GM12878 (cell line): ENCODE measurements around the gene IL1B. TPM values are rescaled to one million over a fixed set of nuclear protein-coding genes. Genes with fewer than 3 reads are reported as not detected.
A peak's percentile ranks its signal among the peaks of the same experiment; 100 is the strongest.

Experiments
- BRCA1 ChIP-seq: IDR thresholded peaks from 2 replicates; pipeline ENCODE4 v1.6.1; 2011; ENCODE audit warnings: low read depth, low read length, improper control_type of control experiment
- CREB1 ChIP-seq: IDR thresholded peaks from 2 replicates; pipeline ENCODE4 v1.6.1; 2012; ENCODE audit warnings: low read depth, mild to moderate bottlenecking, inconsistent platforms
- EGR1 ChIP-seq, 2 experiments: IDR thresholded peaks; 1 replicate in 1 of 2; 2 replicates in 1 of 2; pipeline ENCODE4 v1.6.1; 2011 to 2012; ENCODE audit warnings: low read depth in 2 of 2, low read length in 2 of 2, borderline replicate concordance in 1 of 2, mild to moderate bottlenecking in 1 of 2, moderate library complexity in 1 of 2
- HCFC1 ChIP-seq: fragments of 150-350 bp; IDR thresholded peaks from 2 replicates; pipeline ENCODE4 v1.6.1; 2014; ENCODE audit warnings: low read length
- KAT2A ChIP-seq: conservative IDR thresholded peaks from 2 replicates; pipeline ENCODE4 v1.6.1; 2011; ENCODE audit warnings: low read depth, low read length; ENCODE audit not compliant: control insufficient read depth
- MTA3 ChIP-seq: IDR thresholded peaks from 2 replicates; pipeline ENCODE4 v1.6.1; 2012; ENCODE audit warnings: low read length, inconsistent platforms, borderline replicate concordance
- NFIC ChIP-seq: IDR thresholded peaks from 2 replicates; pipeline ENCODE4 v1.6.1; 2012; ENCODE audit warnings: low read depth, mild to moderate bottlenecking, inconsistent platforms, low read length, moderate library complexity
- PAX8 ChIP-seq: fragments of 450-650 bp; IDR thresholded peaks from 2 replicates; pipeline ENCODE4 v1.6.1; 2017; ENCODE audit warnings: mild to moderate bottlenecking, moderate library complexity
- RELA ChIP-seq: fragments of 450-650 bp; IDR thresholded peaks from 2 replicates; pipeline ENCODE4 v1.8.0; 2014; ENCODE audit warnings: borderline replicate concordance; ENCODE audit not compliant: partially characterized antibody
- RUNX3 ChIP-seq: IDR thresholded peaks from 2 replicates; pipeline ENCODE4 v1.6.1; 2012; ENCODE audit warnings: low read length, inconsistent platforms
- SMAD1 ChIP-seq: fragments of 450-650 bp; IDR thresholded peaks from 2 replicates; pipeline ENCODE4 v1.6.1; 2018; ENCODE audit warnings: mild to moderate bottlenecking, low read depth; ENCODE audit not compliant: partially characterized antibody
- SMAD5 ChIP-seq: IDR thresholded peaks from 2 replicates; pipeline ENCODE4 v1.6.1; 2016; ENCODE audit warnings: antibody characterized with exemption, low read depth
- SRF ChIP-seq, 2 experiments: IDR thresholded peaks; 2 replicates each; pipeline ENCODE4 v1.6.1; 2011; ENCODE audit warnings: low read depth in 2 of 2, low read length in 2 of 2, mild to moderate bottlenecking in 1 of 2, moderate library complexity in 1 of 2
- SUPT20H ChIP-seq: IDR thresholded peaks from 2 replicates; pipeline ENCODE4 v1.6.1; 2011; ENCODE audit warnings: low read depth, mild to moderate bottlenecking, low read length, moderate library complexity, borderline replicate concordance; ENCODE audit not compliant: control insufficient read depth
- WRNIP1 ChIP-seq: IDR thresholded peaks from 2 replicates; pipeline ENCODE4 v1.6.1; 2011; ENCODE audit warnings: low read depth, low read length, improper control_type of control experiment, borderline replicate concordance
- ZNF24 ChIP-seq: fragments of 450-650 bp; IDR thresholded peaks from 2 replicates; pipeline ENCODE4 v1.6.1; 2017; ENCODE audit warnings: antibody characterized with exemption, mild to moderate bottlenecking
- ZZZ3 ChIP-seq: IDR thresholded peaks from 2 replicates; pipeline ENCODE4 v1.6.1; 2011; ENCODE audit warnings: low read depth; ENCODE audit not compliant: control insufficient read depth, insufficient read length
- polyA plus RNA-seq, 11 experiments: library from polyadenylated mRNA; depleted of rRNA in 4 of 11; unstranded in 6 of 11; stranded (reverse) in 5 of 11; fragments of >200 nt; fragmentation: Nextera tagmentation in 4 of 11; fragmentation: Illumina TruSeq in 1 of 11; extraction: Ambion mirVana in 4 of 11; extraction: Trizol in 1 of 11; gene quantifications; 1 replicate in 1 of 11; 2 replicates in 10 of 11; pipeline versions ENCODE4 v1.2.1 to v1.2.3, GENCODE V29; 2011 to 2016; ENCODE audit warnings: inconsistent platforms in 2 of 11, missing spikeins in 2 of 11, low read depth in 1 of 11
- total RNA-seq, 4 experiments: library from RNA; depleted of rRNA in 3 of 4; stranded (reverse); fragments of >200 nt in 3 of 4; fragmentation: Illumina TruSeq in 1 of 4; extraction: Trizol in 1 of 4; gene quantifications; 2 replicates each; pipeline versions ENCODE4 v1.2.1 to v1.2.3, GENCODE V29; 2013 to 2021
- TF ChIP-seq, protein P1 (sequence below): fragments of 450-650 bp; formaldehyde crosslinking; IDR thresholded peaks from 2 replicates; pipeline ENCODE4 v1.4.0; 2020; ENCODE audit warnings: mild to moderate bottlenecking, moderate library complexity
- TF ChIP-seq, protein P2 (sequence below): fragments of 450-650 bp; IDR thresholded peaks from 2 replicates; pipeline ENCODE4 v1.6.1; 2014; ENCODE audit warnings: mild to moderate bottlenecking
- TF ChIP-seq, protein P3 (sequence below): fragments of 450-650 bp; IDR thresholded peaks from 2 replicates; pipeline ENCODE4 v1.6.1; 2017; ENCODE audit warnings: mild to moderate bottlenecking, low read depth, inconsistent platforms; ENCODE audit not compliant: poor library complexity, severe bottlenecking
- TF ChIP-seq, protein P4 (sequence below): fragments of 450-650 bp; IDR thresholded peaks from 2 replicates; pipeline ENCODE4 v1.6.1; 2017; ENCODE audit warnings: mild to moderate bottlenecking
- TF ChIP-seq, protein P5 (sequence below): IDR thresholded peaks from 2 replicates; pipeline ENCODE4 v1.6.1; 2012; ENCODE audit warnings: low read depth, low read length, improper control_type of control experiment

IL1B gene
- total and polyA plus RNA-seq, 10 of the 15 experiments (the other 5 are each of a cell fraction or from before 2014, with no cell fraction given): 0.20 to 1.6 (median 0.84) TPM

DNA sequence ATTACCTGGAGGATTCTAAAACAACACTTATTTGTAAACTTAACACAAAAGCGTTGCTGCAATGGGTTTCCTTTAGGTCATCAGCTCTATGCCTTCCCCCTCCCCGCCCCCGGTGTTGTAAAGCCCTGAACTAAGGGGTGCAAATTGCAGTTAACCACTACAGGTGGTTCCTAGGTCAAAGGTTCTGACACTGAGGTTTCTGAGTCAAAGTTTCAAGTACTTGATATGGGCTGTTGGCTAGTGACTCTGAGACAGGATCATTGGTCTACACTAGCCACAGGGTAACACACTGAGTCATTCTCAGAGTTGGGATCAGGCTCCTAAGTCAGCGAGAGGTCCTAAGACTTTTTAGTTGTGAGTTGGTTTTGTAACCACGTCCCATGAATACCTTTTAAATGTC is 15.4 kb downstream of the IL1B start (continued):
- TF ChIP-seq, protein P1, sequence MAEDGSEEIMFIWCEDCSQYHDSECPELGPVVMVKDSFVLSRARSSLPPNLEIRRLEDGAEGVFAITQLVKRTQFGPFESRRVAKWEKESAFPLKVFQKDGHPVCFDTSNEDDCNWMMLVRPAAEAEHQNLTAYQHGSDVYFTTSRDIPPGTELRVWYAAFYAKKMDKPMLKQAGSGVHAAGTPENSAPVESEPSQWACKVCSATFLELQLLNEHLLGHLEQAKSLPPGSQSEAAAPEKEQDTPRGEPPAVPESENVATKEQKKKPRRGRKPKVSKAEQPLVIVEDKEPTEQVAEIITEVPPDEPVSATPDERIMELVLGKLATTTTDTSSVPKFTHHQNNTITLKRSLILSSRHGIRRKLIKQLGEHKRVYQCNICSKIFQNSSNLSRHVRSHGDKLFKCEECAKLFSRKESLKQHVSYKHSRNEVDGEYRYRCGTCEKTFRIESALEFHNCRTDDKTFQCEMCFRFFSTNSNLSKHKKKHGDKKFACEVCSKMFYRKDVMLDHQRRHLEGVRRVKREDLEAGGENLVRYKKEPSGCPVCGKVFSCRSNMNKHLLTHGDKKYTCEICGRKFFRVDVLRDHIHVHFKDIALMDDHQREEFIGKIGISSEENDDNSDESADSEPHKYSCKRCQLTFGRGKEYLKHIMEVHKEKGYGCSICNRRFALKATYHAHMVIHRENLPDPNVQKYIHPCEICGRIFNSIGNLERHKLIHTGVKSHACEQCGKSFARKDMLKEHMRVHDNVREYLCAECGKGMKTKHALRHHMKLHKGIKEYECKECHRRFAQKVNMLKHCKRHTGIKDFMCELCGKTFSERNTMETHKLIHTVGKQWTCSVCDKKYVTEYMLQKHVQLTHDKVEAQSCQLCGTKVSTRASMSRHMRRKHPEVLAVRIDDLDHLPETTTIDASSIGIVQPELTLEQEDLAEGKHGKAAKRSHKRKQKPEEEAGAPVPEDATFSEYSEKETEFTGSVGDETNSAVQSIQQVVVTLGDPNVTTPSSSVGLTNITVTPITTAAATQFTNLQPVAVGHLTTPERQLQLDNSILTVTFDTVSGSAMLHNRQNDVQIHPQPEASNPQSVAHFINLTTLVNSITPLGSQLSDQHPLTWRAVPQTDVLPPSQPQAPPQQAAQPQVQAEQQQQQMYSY (CRISPR knock-in tag): no peak
- TF ChIP-seq, protein P2, sequence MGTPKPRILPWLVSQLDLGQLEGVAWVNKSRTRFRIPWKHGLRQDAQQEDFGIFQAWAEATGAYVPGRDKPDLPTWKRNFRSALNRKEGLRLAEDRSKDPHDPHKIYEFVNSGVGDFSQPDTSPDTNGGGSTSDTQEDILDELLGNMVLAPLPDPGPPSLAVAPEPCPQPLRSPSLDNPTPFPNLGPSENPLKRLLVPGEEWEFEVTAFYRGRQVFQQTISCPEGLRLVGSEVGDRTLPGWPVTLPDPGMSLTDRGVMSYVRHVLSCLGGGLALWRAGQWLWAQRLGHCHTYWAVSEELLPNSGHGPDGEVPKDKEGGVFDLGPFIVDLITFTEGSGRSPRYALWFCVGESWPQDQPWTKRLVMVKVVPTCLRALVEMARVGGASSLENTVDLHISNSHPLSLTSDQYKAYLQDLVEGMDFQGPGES: no peak
- TF ChIP-seq NFIC (peak; percentile 91), SRF (IDR thresholded peaks at IDR 0.05; ENCODE audit: low read depth in 2 of 2, low read length in 2 of 2) (no peak), HCFC1 (no peak), SUPT20H (no peak), MTA3 (no peak; the same call in 1 of the 2 replicates), SMAD5 (no peak), RUNX3 (peak; percentile 97), BRCA1 (no peak), KAT2A (no peak), SMAD1 (no peak), WRNIP1 (no peak), RELA (no peak), EGR1 (IDR thresholded peaks at IDR 0.05; ENCODE audit: borderline replicate concordance in 1 of 2, low read depth in 2 of 2, low read length in 2 of 2) (peak in 1 of 2 experiments; percentile 81; a peak in 2 of 3 replicates), PAX8 (no peak), ZNF24 (no peak), CREB1 (peak; percentile 43; the same call in 1 of the 2 replicates), ZZZ3 (no peak)
- TF ChIP-seq, protein P3, sequence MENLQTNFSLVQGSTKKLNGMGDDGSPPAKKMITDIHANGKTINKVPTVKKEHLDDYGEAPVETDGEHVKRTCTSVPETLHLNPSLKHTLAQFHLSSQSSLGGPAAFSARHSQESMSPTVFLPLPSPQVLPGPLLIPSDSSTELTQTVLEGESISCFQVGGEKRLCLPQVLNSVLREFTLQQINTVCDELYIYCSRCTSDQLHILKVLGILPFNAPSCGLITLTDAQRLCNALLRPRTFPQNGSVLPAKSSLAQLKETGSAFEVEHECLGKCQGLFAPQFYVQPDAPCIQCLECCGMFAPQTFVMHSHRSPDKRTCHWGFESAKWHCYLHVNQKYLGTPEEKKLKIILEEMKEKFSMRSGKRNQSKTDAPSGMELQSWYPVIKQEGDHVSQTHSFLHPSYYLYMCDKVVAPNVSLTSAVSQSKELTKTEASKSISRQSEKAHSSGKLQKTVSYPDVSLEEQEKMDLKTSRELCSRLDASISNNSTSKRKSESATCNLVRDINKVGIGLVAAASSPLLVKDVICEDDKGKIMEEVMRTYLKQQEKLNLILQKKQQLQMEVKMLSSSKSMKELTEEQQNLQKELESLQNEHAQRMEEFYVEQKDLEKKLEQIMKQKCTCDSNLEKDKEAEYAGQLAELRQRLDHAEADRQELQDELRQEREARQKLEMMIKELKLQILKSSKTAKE: peak; percentile 89
- TF ChIP-seq, protein P4, sequence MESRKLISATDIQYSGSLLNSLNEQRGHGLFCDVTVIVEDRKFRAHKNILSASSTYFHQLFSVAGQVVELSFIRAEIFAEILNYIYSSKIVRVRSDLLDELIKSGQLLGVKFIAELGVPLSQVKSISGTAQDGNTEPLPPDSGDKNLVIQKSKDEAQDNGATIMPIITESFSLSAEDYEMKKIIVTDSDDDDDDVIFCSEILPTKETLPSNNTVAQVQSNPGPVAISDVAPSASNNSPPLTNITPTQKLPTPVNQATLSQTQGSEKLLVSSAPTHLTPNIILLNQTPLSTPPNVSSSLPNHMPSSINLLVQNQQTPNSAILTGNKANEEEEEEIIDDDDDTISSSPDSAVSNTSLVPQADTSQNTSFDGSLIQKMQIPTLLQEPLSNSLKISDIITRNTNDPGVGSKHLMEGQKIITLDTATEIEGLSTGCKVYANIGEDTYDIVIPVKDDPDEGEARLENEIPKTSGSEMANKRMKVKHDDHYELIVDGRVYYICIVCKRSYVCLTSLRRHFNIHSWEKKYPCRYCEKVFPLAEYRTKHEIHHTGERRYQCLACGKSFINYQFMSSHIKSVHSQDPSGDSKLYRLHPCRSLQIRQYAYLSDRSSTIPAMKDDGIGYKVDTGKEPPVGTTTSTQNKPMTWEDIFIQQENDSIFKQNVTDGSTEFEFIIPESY: no peak
- TF ChIP-seq, protein P5, sequence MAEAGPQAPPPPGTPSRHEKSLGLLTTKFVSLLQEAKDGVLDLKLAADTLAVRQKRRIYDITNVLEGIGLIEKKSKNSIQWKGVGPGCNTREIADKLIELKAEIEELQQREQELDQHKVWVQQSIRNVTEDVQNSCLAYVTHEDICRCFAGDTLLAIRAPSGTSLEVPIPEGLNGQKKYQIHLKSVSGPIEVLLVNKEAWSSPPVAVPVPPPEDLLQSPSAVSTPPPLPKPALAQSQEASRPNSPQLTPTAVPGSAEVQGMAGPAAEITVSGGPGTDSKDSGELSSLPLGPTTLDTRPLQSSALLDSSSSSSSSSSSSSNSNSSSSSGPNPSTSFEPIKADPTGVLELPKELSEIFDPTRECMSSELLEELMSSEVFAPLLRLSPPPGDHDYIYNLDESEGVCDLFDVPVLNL: no peak
